T-helper 22 cell (primary cell): Measurements from ENCODE around the gene ACSF2.

ENCODE experiments used
- DNase-seq: peaks from one replicate; pipeline ENCODE4 v3.0.0-alpha.2; 2020; ENCODE audit warnings: low read depth

The ACSF2 gene

GRCh38 chr17:50501054-50501453 lies 75.0 kb downstream of the ACSF2 start:
- DNase-seq, result no peak

GRCh38 chr17:50502301-50502990 lies 76.4 kb downstream of the ACSF2 start:
- no peak for DNase-seq

- no peak for DNase-seq
Observed at GRCh38 chr17:50505591-50506130, 79.6 kb downstream of the ACSF2 start.

- DNase-seq, result no peak
Observed at GRCh38 chr17:50506298-50506697, 80.3 kb downstream of the ACSF2 start.

- DNase-seq, result peak; percentile 70
Observed at GRCh38 chr17:50507871-50508572, 82.0 kb downstream of the ACSF2 start, which contains the start of gene MYCBPAP. Gene MYCBPAP (plus strand): TSS chr17:50508439. CDS start chr17:50508675, 236 bp downstream.

GRCh38 chr17:50508573-50509460 lies 82.8 kb downstream of the ACSF2 start:
- DNase-seq, result no peak

- DNase-seq, result peak; percentile 29
Observed at GRCh38 chr17:50511058-50511457, 85.0 kb downstream of the ACSF2 start.

GRCh38 chr17:50513495-50513894 lies 87.5 kb downstream of the ACSF2 start:
- no peak for DNase-seq

- DNase-seq, result no peak
Observed at GRCh38 chr17:50514388-50514787, 88.4 kb downstream of the ACSF2 start.

- DNase-seq, result no peak
Observed at GRCh38 chr17:50514936-50515702, 89.1 kb downstream of the ACSF2 start.

GRCh38 chr17:50517011-50517410 lies 91.0 kb downstream of the ACSF2 start:
- no peak for DNase-seq

GRCh38 chr17:50517504-50518383 lies 91.7 kb downstream of the ACSF2 start:
- no peak for DNase-seq

GRCh38 chr17:50518384-50519023 lies 92.5 kb downstream of the ACSF2 start:
- no peak for DNase-seq

GRCh38 chr17:50519141-50519834 lies 93.3 kb downstream of the ACSF2 start:
- no peak for DNase-seq

GRCh38 chr17:50520483-50520882 lies 94.5 kb downstream of the ACSF2 start:
- no peak for DNase-seq

- no peak for DNase-seq
Observed at GRCh38 chr17:50521514-50521913, 95.5 kb downstream of the ACSF2 start.

GRCh38 chr17:50522766-50523165 lies 96.7 kb downstream of the ACSF2 start:
- DNase-seq, result no peak

- no peak for DNase-seq
Observed at GRCh38 chr17:50523208-50523607, 97.2 kb downstream of the ACSF2 start.
